GM18508 (cell line): ENCODE results near the gene DLG1.

Experiments
- ATAC-seq: cut with Tn5 transposase; IDR thresholded peaks from one replicate; pipeline ENCODE4 v1.9.1; 2021; ENCODE audit warnings: moderate number of reproducible peaks; ENCODE audit not compliant: insufficient read depth, unreplicated experiment

DLG1 gene

GRCh38 chr3:197023998-197024651, 274.3 kb downstream of the DLG1 start:
- no peak for ATAC-seq

GRCh38 chr3:197023241-197023997, 275.0 kb downstream of the DLG1 start:
- no peak for ATAC-seq

GRCh38 chr3:197022405-197023231, 275.8 kb downstream of the DLG1 start:
- ATAC-seq = no peak

GRCh38 chr3:197021729-197022404, 276.5 kb downstream of the DLG1 start:
- ATAC-seq = no peak

GRCh38 chr3:197021231-197021630, 277.2 kb downstream of the DLG1 start:
- no peak for ATAC-seq

GRCh38 chr3:197019535-197019934, 278.9 kb downstream of the DLG1 start:
- no peak for ATAC-seq

GRCh38 chr3:197019021-197019420, 279.4 kb downstream of the DLG1 start:
- no peak for ATAC-seq

- no peak for ATAC-seq
Observed at GRCh38 chr3:197017003-197017402, 281.4 kb downstream of the DLG1 start.

- ATAC-seq = no peak
Observed at GRCh38 chr3:197015790-197016736, 282.3 kb downstream of the DLG1 start.

- ATAC-seq = no peak
Observed at GRCh38 chr3:197014942-197015575, 283.4 kb downstream of the DLG1 start.

GRCh38 chr3:197014024-197014423, 284.4 kb downstream of the DLG1 start:
- no peak for ATAC-seq

GRCh38 chr3:197012540-197012883, 285.9 kb downstream of the DLG1 start:
- no peak for ATAC-seq

- no peak for ATAC-seq
Observed at GRCh38 chr3:197011780-197012539, 286.5 kb downstream of the DLG1 start.

- ATAC-seq = no peak
Observed at GRCh38 chr3:197010556-197011351, 287.7 kb downstream of the DLG1 start.

GRCh38 chr3:197009532-197010019, 288.8 kb downstream of the DLG1 start:
- ATAC-seq = no peak

- no peak for ATAC-seq
Observed at GRCh38 chr3:197008436-197009209, 289.8 kb downstream of the DLG1 start.

GRCh38 chr3:197007953-197008352, 290.5 kb downstream of the DLG1 start:
- ATAC-seq = no peak
